Metanephros (tissue), 2 donors: ENCODE measurements around the gene KIF23. TPM values are rescaled to one million over a fixed set of nuclear protein-coding genes. Genes with fewer than 3 reads are reported as not detected.

Experiments used
- small RNA-seq: library from RNA; depleted of rRNA; stranded (forward); fragments of <200 nt; gene quantifications from one replicate; pipeline ENCODE3, GENCODE V24; 2014; ENCODE audit warnings: low replicate concordance
- total RNA-seq: library from RNA; depleted of rRNA; stranded (reverse); fragments of >200 nt; gene quantifications from one replicate; pipeline ENCODE4 v1.2.3, GENCODE V29; 2014

KIF23 gene
- total RNA-seq = 17.9 TPM

GRCh38 chr15:69413822-69414700 lies at the start of gene KIF23:
Gene KIF23 (plus strand): TSS chr15:69414349. CDS start chr15:69414466, 117 bp downstream.

GRCh38 chr15:69452692-69453521 lies 38.8 kb downstream of the KIF23 start, which contains the start of gene RPLP1:
Gene RPLP1 (plus strand): TSS chr15:69452818. CDS start chr15:69452949, 131 bp downstream.

Small RNA genes lying within 50 kb of the gene (small RNA-seq; reads per million reads assigned to genes)
- not detected for gene RF00012

Other genes starting within 250 kb of the KIF23 start
- 32.4 TPM for gene PAQR5, start 115.4 kb upstream of the KIF23 start, total RNA-seq
- gene RPLP1, start 38.5 kb downstream of the KIF23 start, total RNA-seq = 291 TPM